ENCODE results near the gene WNT9B.

The WNT9B gene

DNA sequence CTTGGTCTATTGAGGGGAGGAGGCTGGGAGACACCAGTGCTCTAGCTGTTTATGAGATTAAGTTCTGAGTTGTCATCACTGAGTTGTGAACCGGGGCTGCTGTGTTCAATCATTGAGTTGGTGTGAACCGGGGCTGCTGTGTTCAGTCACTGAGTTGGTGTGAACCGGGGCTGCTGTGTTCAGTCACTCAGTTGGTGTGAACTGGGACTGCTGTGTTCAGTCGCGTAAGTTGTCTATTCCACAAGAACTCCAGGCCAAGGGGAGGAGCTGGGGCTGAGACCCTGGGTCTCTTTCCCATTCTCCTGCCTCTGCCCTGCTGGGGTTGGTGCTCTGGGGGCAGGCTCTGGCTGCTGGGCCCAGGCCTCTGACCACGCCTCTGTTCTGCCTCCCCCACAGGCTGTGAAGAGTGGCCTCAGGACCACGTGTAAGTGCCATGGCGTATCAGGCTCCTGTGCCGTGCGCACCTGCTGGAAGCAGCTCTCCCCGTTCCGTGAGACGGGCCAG, 24.5 kb downstream of the WNT9B start:
- Histone ChIP-seq H3K27me3 (ENCODE audit: control insufficient read depth, insufficient read depth, low read length) (no peaks in the 10 kb centered on the region), H3K4me1 (ENCODE audit: control insufficient read depth, low read depth, low read length) (no peaks in the 10 kb centered on the region), H3K9ac (ENCODE audit: low read length) (no peak overlapping the region), H3K27ac (ENCODE audit: low read length) (no peak overlapping the region), H3K4me3 (ENCODE audit: low read length) (no peak overlapping the region), H3K9me3 (ENCODE audit: control insufficient read depth, low read depth, low read length) (no peaks in the 10 kb centered on the region), H3K36me3 (ENCODE audit: control insufficient read depth, low read depth, low read length) (no peaks in the 10 kb centered on the region)

DNA sequence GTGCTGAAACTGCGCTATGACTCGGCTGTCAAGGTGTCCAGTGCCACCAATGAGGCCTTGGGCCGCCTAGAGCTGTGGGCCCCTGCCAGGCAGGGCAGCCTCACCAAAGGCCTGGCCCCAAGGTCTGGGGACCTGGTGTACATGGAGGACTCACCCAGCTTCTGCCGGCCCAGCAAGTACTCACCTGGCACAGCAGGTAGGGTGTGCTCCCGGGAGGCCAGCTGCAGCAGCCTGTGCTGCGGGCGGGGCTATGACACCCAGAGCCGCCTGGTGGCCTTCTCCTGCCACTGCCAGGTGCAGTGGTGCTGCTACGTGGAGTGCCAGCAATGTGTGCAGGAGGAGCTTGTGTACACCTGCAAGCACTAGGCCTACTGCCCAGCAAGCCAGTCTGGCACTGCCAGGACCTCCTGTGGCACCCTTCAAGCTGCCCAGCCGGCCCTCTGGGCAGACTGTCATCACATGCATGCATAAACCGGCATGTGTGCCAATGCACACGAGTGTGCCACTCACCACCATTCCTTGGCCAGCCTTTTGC, 25.0 kb downstream of the WNT9B start:
- no peaks in the 10 kb centered on the region for H3K4me1 ChIP-seq (ENCODE audit: control insufficient read depth, low read depth, low read length)
- no peak overlapping the region for H3K27ac ChIP-seq (ENCODE audit: low read length)
- no peaks in the 10 kb centered on the region for H3K36me3 ChIP-seq (ENCODE audit: control insufficient read depth, low read depth, low read length)
- H3K4me3 ChIP-seq (ENCODE audit: low read length): no peak overlapping the region
- no peaks in the 10 kb centered on the region for H3K27me3 ChIP-seq (ENCODE audit: control insufficient read depth, insufficient read depth, low read length)
- no peaks in the 10 kb centered on the region for H3K9me3 ChIP-seq (ENCODE audit: control insufficient read depth, low read depth, low read length)
- no peak overlapping the region for H3K9ac ChIP-seq (ENCODE audit: low read length)

- H3K4me1 ChIP-seq (ENCODE audit: control insufficient read depth, low read depth, low read length): no peaks in the 10 kb centered on the region
- no peak overlapping the region for H3K4me3 ChIP-seq (ENCODE audit: low read length)
- no peaks in the 10 kb centered on the region for H3K27me3 ChIP-seq (ENCODE audit: control insufficient read depth, insufficient read depth, low read length)
- no peaks in the 10 kb centered on the region for H3K36me3 ChIP-seq (ENCODE audit: control insufficient read depth, low read depth, low read length)
- no peak overlapping the region for H3K27ac ChIP-seq (ENCODE audit: low read length)
- no peaks in the 10 kb centered on the region for H3K9me3 ChIP-seq (ENCODE audit: control insufficient read depth, low read depth, low read length)
- no peak overlapping the region for H3K9ac ChIP-seq (ENCODE audit: low read length)
Observed at GRCh38 chr17:46876926-46877325, 25.5 kb downstream of the WNT9B start.

DNA sequence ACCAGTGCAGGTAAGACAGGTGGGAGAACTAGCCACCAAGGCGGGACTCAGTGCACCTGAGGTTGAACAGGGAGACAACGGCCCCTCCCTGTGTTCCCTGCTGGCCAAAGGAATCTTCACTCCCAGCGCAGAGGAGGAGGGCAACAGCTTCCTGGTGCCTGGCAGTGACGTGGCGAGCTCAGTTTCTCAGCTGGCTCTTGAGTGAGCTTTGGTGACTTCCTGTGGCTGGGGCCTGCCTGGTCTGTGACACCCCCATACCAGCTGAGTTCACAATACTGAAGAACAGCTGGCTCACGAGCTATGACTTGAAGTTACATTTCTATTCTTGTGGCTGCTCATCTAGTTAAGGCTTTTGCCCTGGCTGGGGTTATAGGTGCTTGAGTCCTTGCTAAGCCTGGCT, 26.1 kb downstream of the WNT9B start:
- H3K27ac ChIP-seq (ENCODE audit: low read length): no peak overlapping the region
- no peaks in the 10 kb centered on the region for H3K4me1 ChIP-seq (ENCODE audit: control insufficient read depth, low read depth, low read length)
- no peaks in the 10 kb centered on the region for H3K27me3 ChIP-seq (ENCODE audit: control insufficient read depth, insufficient read depth, low read length)
- no peaks in the 10 kb centered on the region for H3K9me3 ChIP-seq (ENCODE audit: control insufficient read depth, low read depth, low read length)
- no peaks in the 10 kb centered on the region for H3K36me3 ChIP-seq (ENCODE audit: control insufficient read depth, low read depth, low read length)
- no peak overlapping the region for H3K9ac ChIP-seq (ENCODE audit: low read length)
- H3K4me3 ChIP-seq (ENCODE audit: low read length): no peak overlapping the region

DNA sequence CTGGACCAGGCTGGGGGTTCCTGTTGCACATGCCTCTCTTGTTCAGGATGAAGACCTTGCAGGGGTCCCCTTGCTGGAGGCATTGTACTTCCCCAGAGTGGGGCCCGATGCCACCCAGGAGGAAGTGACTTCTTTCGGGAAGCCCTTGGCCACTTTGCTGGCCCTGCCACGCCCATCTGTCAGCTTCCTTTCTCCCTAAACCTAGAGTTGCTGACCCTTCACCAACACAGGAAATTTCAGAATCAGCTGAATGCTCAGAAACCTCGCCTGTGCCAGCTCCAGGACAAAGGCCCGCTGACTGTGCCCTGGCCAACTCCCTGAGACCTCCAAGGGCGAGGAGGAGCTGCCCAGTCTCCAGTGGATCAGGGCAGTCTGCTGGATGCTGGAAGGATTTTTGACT, 26.7 kb downstream of the WNT9B start:
- H3K27ac ChIP-seq (ENCODE audit: low read length): no peak overlapping the region
- no peaks in the 10 kb centered on the region for H3K27me3 ChIP-seq (ENCODE audit: control insufficient read depth, insufficient read depth, low read length)
- H3K9me3 ChIP-seq (ENCODE audit: control insufficient read depth, low read depth, low read length): no peaks in the 10 kb centered on the region
- no peak overlapping the region for H3K9ac ChIP-seq (ENCODE audit: low read length)
- H3K4me3 ChIP-seq (ENCODE audit: low read length): no peak overlapping the region
- no peaks in the 10 kb centered on the region for H3K4me1 ChIP-seq (ENCODE audit: control insufficient read depth, low read depth, low read length)
- H3K36me3 ChIP-seq (ENCODE audit: control insufficient read depth, low read depth, low read length): no peaks in the 10 kb centered on the region

DNA sequence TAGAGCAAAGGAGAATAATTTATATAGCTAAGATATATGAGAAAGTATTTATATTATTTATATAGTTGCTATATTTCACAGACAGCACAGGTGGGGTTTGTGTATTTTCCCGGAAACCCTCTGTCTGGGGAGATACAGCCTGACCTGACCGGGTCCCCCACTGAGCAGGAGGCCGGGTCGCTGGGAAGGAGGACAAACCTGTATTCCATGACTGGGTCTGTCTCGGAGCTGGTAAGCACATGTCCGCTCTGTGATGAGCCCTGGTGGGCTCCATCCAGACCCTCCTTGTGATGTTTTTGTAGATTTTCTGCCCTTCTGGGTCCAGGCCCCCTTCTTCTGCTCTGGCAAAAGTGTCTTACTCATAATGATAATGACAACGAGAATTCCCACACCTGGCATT, 27.7 kb downstream of the WNT9B start:
- Histone ChIP-seq H3K4me3 (ENCODE audit: low read length) (no peak overlapping the region), H3K4me1 (ENCODE audit: control insufficient read depth, low read depth, low read length) (no peaks in the 10 kb centered on the region), H3K27ac (ENCODE audit: low read length) (no peak overlapping the region), H3K9ac (ENCODE audit: low read length) (no peak overlapping the region), H3K27me3 (ENCODE audit: control insufficient read depth, insufficient read depth, low read length) (no peaks in the 10 kb centered on the region), H3K36me3 (ENCODE audit: control insufficient read depth, low read depth, low read length) (no peaks in the 10 kb centered on the region), H3K9me3 (ENCODE audit: control insufficient read depth, low read depth, low read length) (no peaks in the 10 kb centered on the region)

- H3K9ac ChIP-seq (ENCODE audit: low read length): no peak overlapping the region
- no peak overlapping the region for H3K4me3 ChIP-seq (ENCODE audit: low read length)
- H3K36me3 ChIP-seq (ENCODE audit: control insufficient read depth, low read depth, low read length): no peaks in the 10 kb centered on the region
- no peaks in the 10 kb centered on the region for H3K27me3 ChIP-seq (ENCODE audit: control insufficient read depth, insufficient read depth, low read length)
- no peaks in the 10 kb centered on the region for H3K9me3 ChIP-seq (ENCODE audit: control insufficient read depth, low read depth, low read length)
- no peaks in the 10 kb centered on the region for H3K4me1 ChIP-seq (ENCODE audit: control insufficient read depth, low read depth, low read length)
- no peak overlapping the region for H3K27ac ChIP-seq (ENCODE audit: low read length)
Observed at GRCh38 chr17:46881015-46881414, 29.6 kb downstream of the WNT9B start.

DNA sequence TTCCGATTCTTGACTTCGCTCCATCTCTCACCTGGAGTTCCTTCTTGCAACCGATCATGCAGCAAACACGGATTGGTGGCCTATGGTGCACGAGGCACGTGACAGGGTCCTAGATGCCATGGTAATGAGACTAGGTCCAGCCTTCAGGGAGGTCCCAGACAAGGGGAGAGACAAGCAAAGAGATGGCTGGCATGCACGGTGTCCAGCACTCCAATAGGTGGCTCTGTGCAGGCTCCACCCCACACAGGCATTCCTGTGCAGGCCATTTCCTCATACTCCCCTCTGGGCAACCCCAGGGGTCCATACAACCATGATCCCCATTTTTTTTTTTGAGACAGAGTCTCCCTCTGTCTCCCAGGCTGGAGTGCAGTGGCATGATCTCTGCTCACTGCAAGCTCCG, 31.3 kb downstream of the WNT9B start:
- no peak overlapping the region for H3K4me3 ChIP-seq (ENCODE audit: low read length)
- H3K4me1 ChIP-seq (ENCODE audit: control insufficient read depth, low read depth, low read length): no peaks in the 10 kb centered on the region
- no peak overlapping the region for H3K9ac ChIP-seq (ENCODE audit: low read length)
- H3K27me3 ChIP-seq (ENCODE audit: control insufficient read depth, insufficient read depth, low read length): no peaks in the 10 kb centered on the region
- H3K9me3 ChIP-seq (ENCODE audit: control insufficient read depth, low read depth, low read length): no peaks in the 10 kb centered on the region
- H3K36me3 ChIP-seq (ENCODE audit: control insufficient read depth, low read depth, low read length): no peaks in the 10 kb centered on the region
- no peak overlapping the region for H3K27ac ChIP-seq (ENCODE audit: low read length)

- Histone ChIP-seq H3K27me3 (ENCODE audit: control insufficient read depth, insufficient read depth, low read length) (no peaks in the 10 kb centered on the region), H3K9ac (ENCODE audit: low read length) (no peak overlapping the region), H3K36me3 (ENCODE audit: control insufficient read depth, low read depth, low read length) (no peaks in the 10 kb centered on the region), H3K27ac (ENCODE audit: low read length) (no peak overlapping the region), H3K4me1 (ENCODE audit: control insufficient read depth, low read depth, low read length) (no peaks in the 10 kb centered on the region), H3K4me3 (ENCODE audit: low read length) (no peak overlapping the region), H3K9me3 (ENCODE audit: control insufficient read depth, low read depth, low read length) (no peaks in the 10 kb centered on the region)
Observed at GRCh38 chr17:46883871-46884520, 32.6 kb downstream of the WNT9B start.

DNA sequence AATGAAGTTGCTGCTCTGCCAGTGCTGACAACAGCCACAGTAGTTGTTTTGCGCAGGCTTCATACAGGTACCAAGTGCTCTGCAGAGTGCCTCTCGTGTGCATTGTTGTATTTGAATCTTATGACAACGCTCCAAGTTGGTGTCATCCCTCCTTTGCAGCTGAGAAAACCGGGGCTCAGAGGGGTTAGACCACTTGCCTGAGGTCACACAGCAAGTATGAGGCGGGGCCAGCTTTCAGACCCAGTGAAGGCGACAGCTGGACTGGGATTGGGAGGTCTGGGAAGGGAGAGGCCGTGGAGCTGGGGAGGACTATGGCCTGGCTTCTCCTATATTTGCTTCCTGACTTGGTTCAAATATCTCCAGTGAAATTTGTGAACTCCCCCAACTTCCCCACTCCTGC, 33.2 kb downstream of the WNT9B start:
- Histone ChIP-seq H3K9me3 (ENCODE audit: control insufficient read depth, low read depth, low read length) (no peaks in the 10 kb centered on the region), H3K36me3 (ENCODE audit: control insufficient read depth, low read depth, low read length) (no peaks in the 10 kb centered on the region), H3K4me3 (ENCODE audit: low read length) (no peak overlapping the region), H3K27ac (ENCODE audit: low read length) (no peak overlapping the region), H3K4me1 (ENCODE audit: control insufficient read depth, low read depth, low read length) (no peaks in the 10 kb centered on the region), H3K9ac (ENCODE audit: low read length) (no peak overlapping the region), H3K27me3 (ENCODE audit: control insufficient read depth, insufficient read depth, low read length) (no peaks in the 10 kb centered on the region)

- no peaks in the 10 kb centered on the region for H3K4me1 ChIP-seq (ENCODE audit: control insufficient read depth, low read depth, low read length)
- no peak overlapping the region for H3K9ac ChIP-seq (ENCODE audit: low read length)
- H3K9me3 ChIP-seq (ENCODE audit: control insufficient read depth, low read depth, low read length): no peaks in the 10 kb centered on the region
- H3K27me3 ChIP-seq (ENCODE audit: control insufficient read depth, insufficient read depth, low read length): no peaks in the 10 kb centered on the region
- no peak overlapping the region for H3K4me3 ChIP-seq (ENCODE audit: low read length)
- H3K27ac ChIP-seq (ENCODE audit: low read length): no peak overlapping the region
- no peaks in the 10 kb centered on the region for H3K36me3 ChIP-seq (ENCODE audit: control insufficient read depth, low read depth, low read length)
Observed at GRCh38 chr17:46885415-46886309, 34.3 kb downstream of the WNT9B start.
